Fibroblast of lung (primary cell): ENCODE results near the gene EDC4. TPM values are rescaled to one million over a fixed set of nuclear protein-coding genes. Genes with fewer than 3 reads are reported as not detected.

Experiments
- DNase-seq, 2 donors: peaks; one replicate each; pipeline versions ENCODE4 v3.0.0 to v3.0.0-alpha.2; 2010; ENCODE audit warnings: low read depth in 2 of 2
- H2AFZ ChIP-seq: 2 replicates; pipeline ENCODE4 v1.5.1; 2012; ENCODE audit warnings: low read length, control low read depth, inconsistent platforms
- H3K27ac ChIP-seq: 2 replicates; pipeline ENCODE4 v1.5.1; 2011; ENCODE audit warnings: low read length, control low read depth; ENCODE audit not compliant: insufficient read depth
- H3K27me3 ChIP-seq: 2 replicates; pipeline ENCODE4 v1.5.1; 2011; ENCODE audit warnings: mild to moderate bottlenecking, low read length; ENCODE audit not compliant: control insufficient read depth, insufficient read depth
- H3K36me3 ChIP-seq: 2 replicates; pipeline ENCODE4 v1.5.1; 2011; ENCODE audit warnings: low read length; ENCODE audit not compliant: control insufficient read depth, insufficient read depth
- H3K4me1 ChIP-seq: 2 replicates; pipeline ENCODE4 v1.5.1; 2011; ENCODE audit warnings: low read length; ENCODE audit not compliant: control insufficient read depth, insufficient read depth; ENCODE audit errors: extremely low read depth
- H3K4me2 ChIP-seq: 2 replicates; pipeline ENCODE4 v1.5.1; 2011; ENCODE audit warnings: low read length, control low read depth; ENCODE audit not compliant: insufficient read depth; ENCODE audit errors: extremely low read depth
- H3K4me3 ChIP-seq, 4 experiments: fragments of 200-600 bp in 1 of 4; sonication (generic) in 1 of 4; replicated peaks in 1 of 4; 2 replicates each; pipeline ENCODE4 v1.5.1; 2011 to 2016; ENCODE audit warnings: low read length in 4 of 4, low read depth in 3 of 4, mild to moderate bottlenecking in 3 of 4, control low read depth in 2 of 4, inconsistent platforms in 1 of 4, mixed read lengths in 1 of 4; ENCODE audit not compliant: insufficient read depth in 1 of 4; ENCODE audit errors: control extremely low read depth in 1 of 4
- H3K79me2 ChIP-seq: 2 replicates; pipeline ENCODE4 v1.5.1; 2012; ENCODE audit warnings: mild to moderate bottlenecking, low read length, inconsistent platforms; ENCODE audit not compliant: control insufficient read depth, insufficient read depth
- H3K9ac ChIP-seq: 2 replicates; pipeline ENCODE4 v1.5.1; 2011; ENCODE audit warnings: mild to moderate bottlenecking, low read length, control low read depth; ENCODE audit not compliant: insufficient read depth
- H3K9me3 ChIP-seq: 2 replicates; pipeline ENCODE4 v1.5.1; 2012; ENCODE audit warnings: low read depth, low read length; ENCODE audit not compliant: control insufficient read depth, insufficient read depth
- H4K20me1 ChIP-seq: 2 replicates; pipeline ENCODE4 v1.5.1; 2011; ENCODE audit warnings: low read length; ENCODE audit not compliant: control insufficient read depth, insufficient read depth; ENCODE audit errors: extremely low read depth
- EZH2 ChIP-seq: IDR thresholded peaks from 2 replicates; pipeline ENCODE4 v1.5.1; 2012; ENCODE audit warnings: low read length, control low read depth, mild to moderate bottlenecking; ENCODE audit errors: missing control alignments
- polyA plus RNA-seq, 2 donors: library from polyadenylated mRNA; depleted of rRNA in 1 of 2; stranded (reverse) in 1 of 2; unstranded in 1 of 2; fragments of >200 nt; gene quantifications; 2 replicates each; pipeline ENCODE4 v1.2.1, GENCODE V29; 2011 to 2012; ENCODE audit warnings: missing spikeins in 1 of 2
- total RNA-seq: library from RNA; depleted of rRNA; stranded (reverse); fragments of >200 nt; gene quantifications from 2 replicates; pipeline ENCODE4 v1.2.1, GENCODE V29; 2014
- TF ChIP-seq, protein P1 (sequence below), 2 donors: IDR thresholded peaks in 1 of 2; conservative IDR thresholded peaks in 1 of 2; 1 replicate in 1 of 2; 2 replicates in 1 of 2; pipeline ENCODE4 v1.5.1; 2011 to 2012; ENCODE audit warnings: low read length in 2 of 2, control low read depth in 1 of 2, inconsistent platforms in 1 of 2, low read depth in 1 of 2, mild to moderate bottlenecking in 1 of 2

Gene EDC4
- total and polyA plus RNA-seq, 2 donors (not counting 1 experiment from before 2014, with no cell fraction given), result 27.4 to 49.4 TPM

DNA sequence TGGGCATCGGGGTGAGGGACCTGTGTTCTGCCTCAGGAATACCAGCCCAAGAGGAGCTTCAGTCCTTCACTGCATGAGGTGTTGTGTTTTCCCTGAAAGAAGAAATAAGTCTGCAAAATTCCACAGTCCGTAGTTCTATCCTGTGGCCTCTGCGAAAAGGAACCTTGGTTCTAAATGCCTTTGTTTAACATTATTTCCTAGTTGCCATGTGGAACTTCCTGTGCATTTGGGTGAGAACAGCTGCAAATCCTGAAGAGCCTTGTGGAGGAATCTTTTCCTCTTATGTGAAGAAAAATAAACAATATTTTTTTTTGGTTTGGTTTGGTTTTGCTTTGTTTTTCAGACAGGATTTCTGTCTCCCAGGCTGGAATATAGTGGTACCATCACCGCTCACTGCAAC lies 30.0 kb downstream of the EDC4 start:
- no peaks in the 10 kb centered on the region for H3K4me1 ChIP-seq
- no peaks in the 10 kb centered on the region for H4K20me1 ChIP-seq
- no peaks in the 10 kb centered on the region for H3K27me3 ChIP-seq
- H3K4me3 ChIP-seq, result no peak overlapping the region
- no peak overlapping the region for H2AFZ ChIP-seq
- no peak overlapping the region for H3K27ac ChIP-seq
- no peaks in the 10 kb centered on the region for H3K9me3 ChIP-seq
- H3K4me2 ChIP-seq, result no peak overlapping the region
- TF ChIP-seq EZH2, result no peak
- TF ChIP-seq, protein P1, sequence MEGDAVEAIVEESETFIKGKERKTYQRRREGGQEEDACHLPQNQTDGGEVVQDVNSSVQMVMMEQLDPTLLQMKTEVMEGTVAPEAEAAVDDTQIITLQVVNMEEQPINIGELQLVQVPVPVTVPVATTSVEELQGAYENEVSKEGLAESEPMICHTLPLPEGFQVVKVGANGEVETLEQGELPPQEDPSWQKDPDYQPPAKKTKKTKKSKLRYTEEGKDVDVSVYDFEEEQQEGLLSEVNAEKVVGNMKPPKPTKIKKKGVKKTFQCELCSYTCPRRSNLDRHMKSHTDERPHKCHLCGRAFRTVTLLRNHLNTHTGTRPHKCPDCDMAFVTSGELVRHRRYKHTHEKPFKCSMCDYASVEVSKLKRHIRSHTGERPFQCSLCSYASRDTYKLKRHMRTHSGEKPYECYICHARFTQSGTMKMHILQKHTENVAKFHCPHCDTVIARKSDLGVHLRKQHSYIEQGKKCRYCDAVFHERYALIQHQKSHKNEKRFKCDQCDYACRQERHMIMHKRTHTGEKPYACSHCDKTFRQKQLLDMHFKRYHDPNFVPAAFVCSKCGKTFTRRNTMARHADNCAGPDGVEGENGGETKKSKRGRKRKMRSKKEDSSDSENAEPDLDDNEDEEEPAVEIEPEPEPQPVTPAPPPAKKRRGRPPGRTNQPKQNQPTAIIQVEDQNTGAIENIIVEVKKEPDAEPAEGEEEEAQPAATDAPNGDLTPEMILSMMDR (conservative IDR thresholded peaks at IDR 0.05 in 1 of 2, IDR thresholded peaks at IDR 0.05 in 1 of 2; ENCODE audit: low read depth in 1 of 2, low read length in 2 of 2), result no peak
- no peak overlapping the region for H3K9ac ChIP-seq
- DNase-seq, result no peak
- no peaks in the 10 kb centered on the region for H3K36me3 ChIP-seq
- H3K79me2 ChIP-seq, result peaks cover 8% of the 10 kb centered on the region

DNA sequence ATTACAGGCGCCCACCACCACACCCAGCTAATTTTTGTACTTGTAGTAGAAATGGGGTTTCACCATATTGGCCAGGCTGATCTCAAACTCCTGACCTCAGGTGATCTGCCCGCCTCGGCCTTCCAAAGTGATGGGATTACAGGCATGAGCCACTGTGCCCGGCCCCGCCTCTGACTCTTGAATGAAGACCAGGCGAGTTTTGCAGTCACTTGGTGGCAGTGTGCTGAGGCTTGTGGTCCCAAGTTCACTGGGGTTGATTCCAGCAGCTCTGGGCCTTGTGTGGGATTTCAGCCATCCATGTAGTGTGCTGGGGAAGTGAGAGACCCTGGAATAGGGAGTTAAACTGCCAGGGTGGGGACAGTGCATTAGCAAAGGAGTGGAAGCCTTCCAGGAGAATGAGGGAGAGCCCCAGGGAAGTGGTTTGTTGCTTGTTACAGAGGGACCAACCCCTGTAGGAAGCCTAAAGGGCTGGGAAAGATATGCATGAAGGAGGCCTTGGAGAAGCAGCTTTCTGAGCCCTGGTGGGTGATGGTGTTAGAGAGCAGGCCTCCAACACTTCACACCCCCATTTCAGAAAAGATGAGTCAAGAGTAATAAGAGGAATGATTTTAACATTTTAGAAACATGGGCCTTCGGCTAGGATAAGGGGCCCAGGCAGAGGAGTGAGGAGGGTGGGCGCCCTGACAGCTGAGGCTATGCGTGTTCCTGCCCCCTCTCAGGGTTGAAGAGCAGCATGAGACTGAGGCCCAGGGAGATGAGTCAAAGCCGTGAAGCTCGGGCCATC lies 34.7 kb downstream of the EDC4 start:
- Histone ChIP-seq H3K4me1 (no peaks in the 10 kb centered on the region), H3K27ac (no peak overlapping the region), H3K9me3 (no peaks in the 10 kb centered on the region), H3K27me3 (no peaks in the 10 kb centered on the region), H3K4me2 (no peak overlapping the region), H3K4me3 (no peak overlapping the region), H3K9ac (no peak overlapping the region), H2AFZ (no peak overlapping the region), H3K36me3 (peaks cover 9% of the 10 kb centered on the region), H3K79me2 (no peaks in the 10 kb centered on the region), H4K20me1 (no peaks in the 10 kb centered on the region)
- TF ChIP-seq EZH2, result no peak
- TF ChIP-seq, protein P1 (conservative IDR thresholded peaks at IDR 0.05 in 1 of 2, IDR thresholded peaks at IDR 0.05 in 1 of 2; ENCODE audit: low read depth in 1 of 2, low read length in 2 of 2), result no peak
- no peak for DNase-seq

DNA sequence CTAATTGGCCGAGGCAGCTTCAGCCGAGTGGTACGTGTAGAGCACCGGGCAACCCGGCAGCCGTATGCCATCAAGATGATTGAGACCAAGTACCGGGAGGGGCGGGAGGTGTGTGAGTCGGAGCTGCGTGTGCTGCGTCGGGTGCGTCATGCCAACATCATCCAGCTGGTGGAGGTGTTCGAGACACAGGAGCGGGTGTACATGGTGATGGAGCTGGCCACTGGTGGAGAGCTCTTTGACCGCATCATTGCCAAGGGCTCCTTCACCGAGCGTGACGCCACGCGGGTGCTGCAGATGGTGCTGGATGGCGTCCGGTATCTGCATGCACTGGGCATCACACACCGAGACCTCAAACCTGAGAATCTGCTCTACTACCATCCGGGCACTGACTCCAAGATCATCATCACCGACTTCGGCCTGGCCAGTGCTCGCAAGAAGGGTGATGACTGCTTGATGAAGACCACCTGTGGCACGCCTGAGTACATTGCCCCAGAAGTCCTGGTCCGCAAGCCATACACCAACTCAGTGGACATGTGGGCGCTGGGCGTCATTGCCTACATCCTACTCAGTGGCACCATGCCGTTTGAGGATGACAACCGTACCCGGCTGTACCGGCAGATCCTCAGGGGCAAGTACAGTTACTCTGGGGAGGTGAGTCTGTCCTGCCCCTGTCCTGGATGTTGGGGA lies 36.3 kb downstream of the EDC4 start:
- Histone ChIP-seq H3K9ac (no peak overlapping the region), H3K79me2 (no peaks in the 10 kb centered on the region), H3K9me3 (no peaks in the 10 kb centered on the region), H2AFZ (no peak overlapping the region), H3K4me3 (no peak overlapping the region), H3K27me3 (no peaks in the 10 kb centered on the region), H3K4me1 (no peaks in the 10 kb centered on the region), H4K20me1 (no peaks in the 10 kb centered on the region), H3K27ac (no peak overlapping the region), H3K36me3 (peaks cover 9% of the 10 kb centered on the region), H3K4me2 (no peak overlapping the region)
- no peak for DNase-seq
- no peak for TF ChIP-seq EZH2
- TF ChIP-seq, protein P1 (conservative IDR thresholded peaks at IDR 0.05 in 1 of 2, IDR thresholded peaks at IDR 0.05 in 1 of 2; ENCODE audit: low read depth in 1 of 2, low read length in 2 of 2), result no peak
